ENCODE measurements around the gene PLXNC1. TPM values are rescaled to one million over a fixed set of nuclear protein-coding genes. Genes with fewer than 3 reads are reported as not detected.

PLXNC1 gene
- total and polyA plus RNA-seq, 4 donors: 0.71 to 12.0 (median 3.3) TPM

- peaks cover 0 to 3% (median 0%) of the 10 kb centered on the region in 4 donors for H3K4me1 ChIP-seq (ENCODE audit: control insufficient read depth in 4 of 4, insufficient read depth in 4 of 4, low read length in 3 of 4)
- H3K36me3 ChIP-seq (ENCODE audit: control insufficient read depth in 4 of 4, insufficient read depth in 3 of 4, low read depth in 1 of 4, low read length in 3 of 4): no peaks in the 10 kb centered on the region
- DNase-seq (ENCODE audit: low spot score): no peak
- peaks cover 0 to under 1% (median under 1%) of the 10 kb centered on the region in 4 donors for H3K9me3 ChIP-seq (ENCODE audit: control insufficient read depth in 4 of 4, low read length in 3 of 4)
- WGBS: 52% methylated on average over 9 of the region's 9 CpGs
- no peak overlapping the region for H3K9ac ChIP-seq (ENCODE audit: low read depth in 1 of 2, low read length in 2 of 2)
- TF ChIP-seq FOXA1 (IDR thresholded peaks at IDR 0.05) (no peak), RAD21 (IDR thresholded peaks at IDR 0.05) (no peak), RXRA (IDR thresholded peaks at IDR 0.05) (no peak), EGR1 (IDR thresholded peaks at IDR 0.05; ENCODE audit: low read depth in 2 of 2) (no peak), YY1 (IDR thresholded peaks at IDR 0.05) (no peak), MAX (IDR thresholded peaks at IDR 0.05) (no peak), JUND (IDR thresholded peaks at IDR 0.05) (no peak), SP1 (IDR thresholded peaks at IDR 0.05) (no peak), GABPA (IDR thresholded peaks at IDR 0.05 in 1 of 2, conservative IDR thresholded peaks at IDR 0.05 in 1 of 2) (no peak), FOXA2 (IDR thresholded peaks at IDR 0.05) (no peak)
- TF ChIP-seq, protein P1, sequence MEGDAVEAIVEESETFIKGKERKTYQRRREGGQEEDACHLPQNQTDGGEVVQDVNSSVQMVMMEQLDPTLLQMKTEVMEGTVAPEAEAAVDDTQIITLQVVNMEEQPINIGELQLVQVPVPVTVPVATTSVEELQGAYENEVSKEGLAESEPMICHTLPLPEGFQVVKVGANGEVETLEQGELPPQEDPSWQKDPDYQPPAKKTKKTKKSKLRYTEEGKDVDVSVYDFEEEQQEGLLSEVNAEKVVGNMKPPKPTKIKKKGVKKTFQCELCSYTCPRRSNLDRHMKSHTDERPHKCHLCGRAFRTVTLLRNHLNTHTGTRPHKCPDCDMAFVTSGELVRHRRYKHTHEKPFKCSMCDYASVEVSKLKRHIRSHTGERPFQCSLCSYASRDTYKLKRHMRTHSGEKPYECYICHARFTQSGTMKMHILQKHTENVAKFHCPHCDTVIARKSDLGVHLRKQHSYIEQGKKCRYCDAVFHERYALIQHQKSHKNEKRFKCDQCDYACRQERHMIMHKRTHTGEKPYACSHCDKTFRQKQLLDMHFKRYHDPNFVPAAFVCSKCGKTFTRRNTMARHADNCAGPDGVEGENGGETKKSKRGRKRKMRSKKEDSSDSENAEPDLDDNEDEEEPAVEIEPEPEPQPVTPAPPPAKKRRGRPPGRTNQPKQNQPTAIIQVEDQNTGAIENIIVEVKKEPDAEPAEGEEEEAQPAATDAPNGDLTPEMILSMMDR (IDR thresholded peaks at IDR 0.05; ENCODE audit: low read depth, low read length, missing input control): no peak
- TF ChIP-seq, protein P2, sequence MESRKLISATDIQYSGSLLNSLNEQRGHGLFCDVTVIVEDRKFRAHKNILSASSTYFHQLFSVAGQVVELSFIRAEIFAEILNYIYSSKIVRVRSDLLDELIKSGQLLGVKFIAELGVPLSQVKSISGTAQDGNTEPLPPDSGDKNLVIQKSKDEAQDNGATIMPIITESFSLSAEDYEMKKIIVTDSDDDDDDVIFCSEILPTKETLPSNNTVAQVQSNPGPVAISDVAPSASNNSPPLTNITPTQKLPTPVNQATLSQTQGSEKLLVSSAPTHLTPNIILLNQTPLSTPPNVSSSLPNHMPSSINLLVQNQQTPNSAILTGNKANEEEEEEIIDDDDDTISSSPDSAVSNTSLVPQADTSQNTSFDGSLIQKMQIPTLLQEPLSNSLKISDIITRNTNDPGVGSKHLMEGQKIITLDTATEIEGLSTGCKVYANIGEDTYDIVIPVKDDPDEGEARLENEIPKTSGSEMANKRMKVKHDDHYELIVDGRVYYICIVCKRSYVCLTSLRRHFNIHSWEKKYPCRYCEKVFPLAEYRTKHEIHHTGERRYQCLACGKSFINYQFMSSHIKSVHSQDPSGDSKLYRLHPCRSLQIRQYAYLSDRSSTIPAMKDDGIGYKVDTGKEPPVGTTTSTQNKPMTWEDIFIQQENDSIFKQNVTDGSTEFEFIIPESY (IDR thresholded peaks at IDR 0.05): no peak
- H3K27me3 ChIP-seq (ENCODE audit: control insufficient read depth in 4 of 4, insufficient read depth in 4 of 4, low read length in 3 of 4): no peaks in the 10 kb centered on the region
- no peak overlapping the region for H3K4me3 ChIP-seq (ENCODE audit: low read depth in 1 of 3, low read length in 3 of 3)
- no peak overlapping the region for H3K27ac ChIP-seq (ENCODE audit: low read depth in 1 of 2, low read length in 2 of 2)
Measured at GRCh38 chr12:94172973-94173372, 24.6 kb downstream of the PLXNC1 start.

- Histone ChIP-seq H3K27me3 (ENCODE audit: control insufficient read depth in 4 of 4, insufficient read depth in 4 of 4, low read length in 3 of 4) (no peaks in the 10 kb centered on the region), H3K27ac (ENCODE audit: low read depth in 1 of 2, low read length in 2 of 2) (peak overlapping the region in 1 of 2 donors; percentile 55), H3K9ac (ENCODE audit: low read depth in 1 of 2, low read length in 2 of 2) (no peak overlapping the region), H3K9me3 (ENCODE audit: control insufficient read depth in 4 of 4, low read length in 3 of 4) (peaks cover 0 to 3% (median 1%) of the 10 kb centered on the region in 4 donors), H3K4me1 (ENCODE audit: control insufficient read depth in 4 of 4, insufficient read depth in 4 of 4, low read length in 3 of 4) (peaks cover 0 to 4% (median under 1%) of the 10 kb centered on the region in 4 donors), H3K36me3 (ENCODE audit: control insufficient read depth in 4 of 4, insufficient read depth in 3 of 4, low read depth in 1 of 4, low read length in 3 of 4) (no peaks in the 10 kb centered on the region), H3K4me3 (ENCODE audit: low read depth in 1 of 3, low read length in 3 of 3) (no peak overlapping the region)
- TF ChIP-seq REST (IDR thresholded peaks at IDR 0.05) (no peak), RXRA (IDR thresholded peaks at IDR 0.05) (no peak), TAF1 (conservative IDR thresholded peaks at IDR 0.05) (no peak), MAX (IDR thresholded peaks at IDR 0.05) (no peak)
- TF ChIP-seq, protein P2 (IDR thresholded peaks at IDR 0.05): no peak
- no peak for DNase-seq (ENCODE audit: low spot score)
- 85% methylated on average over 7 of the region's 7 CpGs for WGBS
Measured at GRCh38 chr12:94173660-94174265, 25.4 kb downstream of the PLXNC1 start.
